ENCODE data around the gene ADAMTS4. TPM values are rescaled to one million over a fixed set of nuclear protein-coding genes. Genes with fewer than 3 reads are reported as not detected.

The ADAMTS4 gene
- total RNA-seq, 1 experiment from 2014 or later, result 9.1 TPM

GRCh38 chr1:161238039-161238473, 39.2 kb upstream of the ADAMTS4 start, which contains the start of gene NR1I3 (continued):
- no peak for TF ChIP-seq USF2 (CRISPR knock-in tag; IDR thresholded peaks at IDR 0.05)

- no peak overlapping the region; the same call in 1 of the 2 replicates for H3K27ac Mint-ChIP-seq
- no peaks in the 10 kb centered on the region for H3K36me3 Mint-ChIP-seq
- DNase-seq (ENCODE audit: low spot score), result no peak
- no peak overlapping the region for H3K4me3 Mint-ChIP-seq
- ATAC-seq, result no peak
- POLR2A ChIA-PET, result interaction anchor here (0.6 kb wide), 1 partner anchor 54 kb away, joined by 3 read pairs; no protein-coding TSS in a partner anchor
- CTCF ChIA-PET, result interaction anchor here (1.4 to 2.3 kb wide), 5 partner anchors 10 to 146 kb away, joined by 4 to 8 read pairs (median 5); partner anchors contain the start of gene PCP4L1
- H3K4me1 Mint-ChIP-seq, result no peaks in the 10 kb centered on the region
- TF ChIP-seq ZNF263 (CRISPR knock-in tag; IDR thresholded peaks at IDR 0.05; ENCODE audit: low read depth) (no peak), EMX1 (CRISPR knock-in tag; IDR thresholded peaks at IDR 0.05) (no peak)
- H3K9me3 Mint-ChIP-seq, result no peaks in the 10 kb centered on the region
- no peaks in the 10 kb centered on the region; the same call in 1 of the 2 replicates for H3K27me3 Mint-ChIP-seq (ENCODE audit: low read depth)
These were observed 37.3 kb upstream of the ADAMTS4 start for GRCh38 chr1:161235957-161236775.

- DNase-seq (ENCODE audit: low spot score), result no peak
- Mint-ChIP-seq H3K4me1 (no peaks in the 10 kb centered on the region), H3K36me3 (peaks cover 6% of the 10 kb centered on the region; the same call in 1 of the 2 replicates), H3K27me3 (ENCODE audit: low read depth) (no peaks in the 10 kb centered on the region; the same call in 1 of the 2 replicates), H3K4me3 (no peak overlapping the region), H3K9me3 (no peaks in the 10 kb centered on the region), H3K27ac (no peak overlapping the region)
- no peak for TF ChIP-seq IRF1 (CRISPR knock-in tag; IDR thresholded peaks at IDR 0.05)
- TF ChIP-seq AR (CRISPR knock-in tag; IDR thresholded peaks at IDR 0.05), result no peak
- no peak for TF ChIP-seq HMGA2 (CRISPR knock-in tag; IDR thresholded peaks at IDR 0.05)
- no peak for TF ChIP-seq MYBL2 (CRISPR knock-in tag; IDR thresholded peaks at IDR 0.05)
- no peak for TF ChIP-seq ZMAT4 (CRISPR knock-in tag; IDR thresholded peaks at IDR 0.05)
- TF ChIP-seq GRHL2 (CRISPR knock-in tag; IDR thresholded peaks at IDR 0.05; ENCODE audit: insufficient replicate concordance, severe bottlenecking), result no peak
- no peak for TF ChIP-seq NR2C2 (CRISPR knock-in tag; IDR thresholded peaks at IDR 0.05)
- TF ChIP-seq STAT6 (CRISPR knock-in tag; conservative IDR thresholded peaks at IDR 0.05; ENCODE audit: low read depth), result no peak
- no peak for TF ChIP-seq ZNF396 (CRISPR knock-in tag; IDR thresholded peaks at IDR 0.05; ENCODE audit: borderline replicate concordance)
- TF ChIP-seq ZNF232 (CRISPR knock-in tag; IDR thresholded peaks at IDR 0.05), result no peak
- POLR2A ChIA-PET, result interaction anchor here (0.5 kb wide), 1 partner anchor 143 kb away, joined by 4 read pairs; no protein-coding TSS in a partner anchor
- CTCF ChIA-PET, result interaction anchor here (1.7 kb wide), 1 partner anchor 73 kb away, joined by 15 read pairs; no protein-coding TSS in a partner anchor
- no peak for ATAC-seq
These were observed 34.2 kb upstream of the ADAMTS4 start for GRCh38 chr1:161233102-161233501.
